ENCODE measurements around the gene RAPGEF4. TPM values are rescaled to one million over a fixed set of nuclear protein-coding genes. Genes with fewer than 3 reads are reported as not detected.

The RAPGEF4 gene
- total and polyA plus RNA-seq, 2 donors (not counting 1 experiment from before 2014, with no cell fraction given) = 0.22 to 0.30 TPM

DNA sequence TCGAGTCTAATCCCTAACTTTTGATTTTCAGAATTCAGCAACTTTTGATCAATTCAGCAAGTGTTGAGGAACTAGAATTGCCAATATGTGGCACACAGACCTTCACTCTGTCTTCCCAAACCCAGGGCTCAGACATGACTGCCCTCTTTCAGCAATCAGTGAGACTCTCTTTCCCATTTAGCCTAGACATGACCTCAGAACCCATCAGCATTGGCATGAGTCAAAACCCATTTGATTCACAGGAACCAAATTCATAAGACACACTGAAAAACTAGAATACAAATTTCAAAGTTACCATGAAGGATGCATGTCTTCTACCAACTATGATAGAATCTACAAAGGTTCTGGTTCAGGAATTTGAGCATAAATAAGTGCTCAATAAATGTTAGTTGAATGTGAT, 226.4 kb downstream of the RAPGEF4 start:
- Mint-ChIP-seq H3K4me3 (no peak overlapping the region), H3K27me3 (peaks cover 29% of the 10 kb centered on the region), H3K4me1 (no peaks in the 10 kb centered on the region), H3K27ac (no peak overlapping the region), H3K9me3 (ENCODE audit: insufficient read depth) (no peaks in the 10 kb centered on the region)
- H3K4me2 ChIP-seq (replicated peaks; ENCODE audit: low read depth, low read length, poor library complexity, severe bottlenecking) = no peak overlapping the region
- intact Hi-C loops (cut with micrococcal nuclease) = no loop called here
- DNase-seq (no peak), ATAC-seq (ENCODE audit: low read depth) (no peak)
- POLR2A ChIA-PET = no interaction called here
- H3K79me2 ChIP-seq (ENCODE audit: control insufficient read depth, insufficient read depth, low read length) = no peaks in the 10 kb centered on the region
- H3K9ac ChIP-seq (ENCODE audit: low read length) = no peak overlapping the region
- H3K36me3 ChIP-seq (replicated peaks in 1 of 2; ENCODE audit: control extremely low read depth in 1 of 2, control insufficient read depth in 1 of 2, extremely low read depth in 1 of 2, insufficient read depth in 2 of 2, low read length in 1 of 2) = no peaks in the 10 kb centered on the region
- H4K20me1 ChIP-seq (ENCODE audit: control insufficient read depth, insufficient read depth, low read length, poor library complexity, severe bottlenecking) = no peaks in the 10 kb centered on the region
- no peaks in the 10 kb centered on the region for H3K9me3 ChIP-seq (ENCODE audit: control extremely low read depth in 1 of 3, control insufficient read depth in 2 of 3, insufficient read depth in 1 of 3, low read length in 2 of 3)
- H3K4me1 ChIP-seq (ENCODE audit: control insufficient read depth in 2 of 2, insufficient read depth in 2 of 2, low read length in 2 of 2) = no peaks in the 10 kb centered on the region
- H3K4me3 ChIP-seq (ENCODE audit: control extremely low read depth in 1 of 5, extremely low read depth in 1 of 5, insufficient read depth in 1 of 5, low read depth in 2 of 5, low read length in 4 of 5) = no peak overlapping the region
- H3K27me3 ChIP-seq (replicated peaks in 1 of 4; ENCODE audit: control extremely low read depth in 1 of 4, control insufficient read depth in 3 of 4, insufficient read depth in 4 of 4, low read length in 3 of 4) = no peaks in the 10 kb centered on the region
- H2AFZ ChIP-seq (ENCODE audit: insufficient read depth, low read depth, low read length, poor library complexity, severe bottlenecking) = no peak overlapping the region
- no peak overlapping the region for H3K27ac ChIP-seq (ENCODE audit: low read length in 2 of 2)
- no peak for TF ChIP-seq EZH2 (IDR thresholded peaks at IDR 0.05; ENCODE audit: borderline replicate concordance, insufficient read depth, low read depth, low read length, poor library complexity, severe bottlenecking)
- TF ChIP-seq, protein P1, sequence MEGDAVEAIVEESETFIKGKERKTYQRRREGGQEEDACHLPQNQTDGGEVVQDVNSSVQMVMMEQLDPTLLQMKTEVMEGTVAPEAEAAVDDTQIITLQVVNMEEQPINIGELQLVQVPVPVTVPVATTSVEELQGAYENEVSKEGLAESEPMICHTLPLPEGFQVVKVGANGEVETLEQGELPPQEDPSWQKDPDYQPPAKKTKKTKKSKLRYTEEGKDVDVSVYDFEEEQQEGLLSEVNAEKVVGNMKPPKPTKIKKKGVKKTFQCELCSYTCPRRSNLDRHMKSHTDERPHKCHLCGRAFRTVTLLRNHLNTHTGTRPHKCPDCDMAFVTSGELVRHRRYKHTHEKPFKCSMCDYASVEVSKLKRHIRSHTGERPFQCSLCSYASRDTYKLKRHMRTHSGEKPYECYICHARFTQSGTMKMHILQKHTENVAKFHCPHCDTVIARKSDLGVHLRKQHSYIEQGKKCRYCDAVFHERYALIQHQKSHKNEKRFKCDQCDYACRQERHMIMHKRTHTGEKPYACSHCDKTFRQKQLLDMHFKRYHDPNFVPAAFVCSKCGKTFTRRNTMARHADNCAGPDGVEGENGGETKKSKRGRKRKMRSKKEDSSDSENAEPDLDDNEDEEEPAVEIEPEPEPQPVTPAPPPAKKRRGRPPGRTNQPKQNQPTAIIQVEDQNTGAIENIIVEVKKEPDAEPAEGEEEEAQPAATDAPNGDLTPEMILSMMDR (IDR thresholded peaks at IDR 0.05) = no peak
- no CpG with 5 or more reads among the region's 1 CpG for WGBS (ENCODE audit: insufficient coverage)
- CTCF ChIA-PET = interaction anchor here (1.6 kb wide), 1 partner anchor 30 kb away, joined by 6 read pairs; no protein-coding TSS in a partner anchor

DNA sequence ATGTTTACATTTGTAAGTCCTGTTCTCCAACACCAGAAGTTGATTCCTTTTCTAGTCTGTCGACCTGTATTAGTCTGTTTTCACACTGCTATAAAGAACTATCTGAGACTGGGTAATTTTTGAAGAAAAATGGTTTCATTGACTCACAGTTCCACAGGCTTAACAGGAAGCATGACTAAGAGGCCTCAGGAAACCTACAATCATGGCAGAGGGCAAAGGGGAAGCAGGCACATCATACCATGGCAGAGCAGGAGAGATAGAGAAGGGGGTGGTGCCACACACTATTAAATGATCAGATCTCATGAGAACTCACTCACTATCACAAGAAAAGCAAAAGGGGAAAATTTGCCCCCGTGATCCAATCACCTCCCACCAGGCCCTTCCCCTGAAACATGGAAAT, 227.2 kb downstream of the RAPGEF4 start:
- ATAC-seq (ENCODE audit: low read depth) = no peak
- intact Hi-C loops (cut with micrococcal nuclease) = no loop called here
- POLR2A ChIA-PET = no interaction called here

More for the DNA sequence above, 227.2 kb downstream of the RAPGEF4 start:
- Mint-ChIP-seq H3K4me1 (no peaks in the 10 kb centered on the region), H3K9me3 (ENCODE audit: insufficient read depth) (no peaks in the 10 kb centered on the region), H3K27me3 (peaks cover 29% of the 10 kb centered on the region), H3K4me3 (no peak overlapping the region), H3K27ac (no peak overlapping the region)
- TF ChIP-seq, protein P1 (IDR thresholded peaks at IDR 0.05) = no peak
- no peak for TF ChIP-seq EZH2 (IDR thresholded peaks at IDR 0.05; ENCODE audit: borderline replicate concordance, insufficient read depth, low read depth, low read length, poor library complexity, severe bottlenecking)
- H3K4me3 ChIP-seq (ENCODE audit: control extremely low read depth in 1 of 5, extremely low read depth in 1 of 5, insufficient read depth in 1 of 5, low read depth in 2 of 5, low read length in 4 of 5) = no peak overlapping the region
- no peaks in the 10 kb centered on the region for H3K36me3 ChIP-seq (replicated peaks in 1 of 2; ENCODE audit: control extremely low read depth in 1 of 2, control insufficient read depth in 1 of 2, extremely low read depth in 1 of 2, insufficient read depth in 2 of 2, low read length in 1 of 2)
- no peak overlapping the region for H3K9ac ChIP-seq (ENCODE audit: low read length)
- H3K27ac ChIP-seq (ENCODE audit: low read length in 2 of 2) = no peak overlapping the region
- no peak overlapping the region for H2AFZ ChIP-seq (ENCODE audit: insufficient read depth, low read depth, low read length, poor library complexity, severe bottlenecking)
- no peaks in the 10 kb centered on the region for H3K27me3 ChIP-seq (replicated peaks in 1 of 4; ENCODE audit: control extremely low read depth in 1 of 4, control insufficient read depth in 3 of 4, insufficient read depth in 4 of 4, low read length in 3 of 4)
- no peaks in the 10 kb centered on the region for H3K9me3 ChIP-seq (ENCODE audit: control extremely low read depth in 1 of 3, control insufficient read depth in 2 of 3, insufficient read depth in 1 of 3, low read length in 2 of 3)
- no CpG with 5 or more reads among the region's 2 CpGs for WGBS (ENCODE audit: insufficient coverage)
- H3K4me2 ChIP-seq (replicated peaks; ENCODE audit: low read depth, low read length, poor library complexity, severe bottlenecking) = no peak overlapping the region
- CTCF ChIA-PET = no interaction called here
- H3K79me2 ChIP-seq (ENCODE audit: control insufficient read depth, insufficient read depth, low read length) = no peaks in the 10 kb centered on the region
- DNase-seq = no peak
- H3K4me1 ChIP-seq (ENCODE audit: control insufficient read depth in 2 of 2, insufficient read depth in 2 of 2, low read length in 2 of 2) = no peaks in the 10 kb centered on the region
- H4K20me1 ChIP-seq (ENCODE audit: control insufficient read depth, insufficient read depth, low read length, poor library complexity, severe bottlenecking) = no peaks in the 10 kb centered on the region

Measured in B cell (primary cell).